ENCODE data around the gene CFAP97. TPM values are rescaled to one million over a fixed set of nuclear protein-coding genes. Genes with fewer than 3 reads are reported as not detected.

CFAP97 gene
- total RNA-seq, 1 donor, result 77.1 TPM

DNA sequence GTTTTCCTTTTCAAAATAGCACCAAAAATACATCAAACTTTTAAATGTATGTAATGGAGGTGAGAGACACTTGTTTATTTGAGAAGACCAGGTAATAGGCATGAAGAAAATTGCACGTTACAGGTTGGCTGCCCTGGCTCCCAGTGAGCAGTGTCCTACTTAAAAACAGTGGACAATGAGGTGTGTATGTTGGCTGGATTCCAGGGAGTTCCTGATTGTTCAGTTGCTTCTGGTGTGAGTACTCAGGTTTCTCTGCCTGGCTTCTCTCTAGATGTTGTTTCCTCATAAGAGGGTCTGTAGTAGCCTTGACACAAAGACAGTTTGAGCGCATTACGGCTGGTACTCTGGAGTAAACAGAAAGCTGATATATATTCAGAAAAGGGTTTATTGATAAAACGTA is 35.0 kb upstream of the CFAP97 start:
- peak overlapping the region; percentile 74 for H3K27ac ChIP-seq (ENCODE audit: low read depth, low read length)
- no peaks in the 10 kb centered on the region for H3K27me3 ChIP-seq (ENCODE audit: insufficient read depth, low read length)
- H3K9me3 ChIP-seq (ENCODE audit: low read depth, low read length), result no peaks in the 10 kb centered on the region
- TF ChIP-seq, protein P1, sequence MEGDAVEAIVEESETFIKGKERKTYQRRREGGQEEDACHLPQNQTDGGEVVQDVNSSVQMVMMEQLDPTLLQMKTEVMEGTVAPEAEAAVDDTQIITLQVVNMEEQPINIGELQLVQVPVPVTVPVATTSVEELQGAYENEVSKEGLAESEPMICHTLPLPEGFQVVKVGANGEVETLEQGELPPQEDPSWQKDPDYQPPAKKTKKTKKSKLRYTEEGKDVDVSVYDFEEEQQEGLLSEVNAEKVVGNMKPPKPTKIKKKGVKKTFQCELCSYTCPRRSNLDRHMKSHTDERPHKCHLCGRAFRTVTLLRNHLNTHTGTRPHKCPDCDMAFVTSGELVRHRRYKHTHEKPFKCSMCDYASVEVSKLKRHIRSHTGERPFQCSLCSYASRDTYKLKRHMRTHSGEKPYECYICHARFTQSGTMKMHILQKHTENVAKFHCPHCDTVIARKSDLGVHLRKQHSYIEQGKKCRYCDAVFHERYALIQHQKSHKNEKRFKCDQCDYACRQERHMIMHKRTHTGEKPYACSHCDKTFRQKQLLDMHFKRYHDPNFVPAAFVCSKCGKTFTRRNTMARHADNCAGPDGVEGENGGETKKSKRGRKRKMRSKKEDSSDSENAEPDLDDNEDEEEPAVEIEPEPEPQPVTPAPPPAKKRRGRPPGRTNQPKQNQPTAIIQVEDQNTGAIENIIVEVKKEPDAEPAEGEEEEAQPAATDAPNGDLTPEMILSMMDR (IDR thresholded peaks at IDR 0.05; ENCODE audit: extremely low read depth, low read depth, low read length), result no peak
- no peak overlapping the region for H3K4me3 ChIP-seq (ENCODE audit: insufficient read depth, low read length)
- peaks cover 26% of the 10 kb centered on the region for H4K20me1 ChIP-seq (ENCODE audit: insufficient read depth, low read length)
- peak overlapping the region; percentile 41 for H3K4me2 ChIP-seq (ENCODE audit: insufficient read depth, low read length)
- no peaks in the 10 kb centered on the region for H3K36me3 ChIP-seq (ENCODE audit: insufficient read depth, low read length)
- peaks cover 33% of the 10 kb centered on the region for H3K4me1 ChIP-seq (ENCODE audit: insufficient read depth, low read length)
- DNase-seq (ENCODE audit: insufficient read length, low spot score, missing footprints), result no peak
- H2AFZ ChIP-seq (ENCODE audit: low read length), result no peak overlapping the region
- peaks cover 60% of the 10 kb centered on the region for H3K79me2 ChIP-seq (ENCODE audit: insufficient read depth, low read length)

DNA sequence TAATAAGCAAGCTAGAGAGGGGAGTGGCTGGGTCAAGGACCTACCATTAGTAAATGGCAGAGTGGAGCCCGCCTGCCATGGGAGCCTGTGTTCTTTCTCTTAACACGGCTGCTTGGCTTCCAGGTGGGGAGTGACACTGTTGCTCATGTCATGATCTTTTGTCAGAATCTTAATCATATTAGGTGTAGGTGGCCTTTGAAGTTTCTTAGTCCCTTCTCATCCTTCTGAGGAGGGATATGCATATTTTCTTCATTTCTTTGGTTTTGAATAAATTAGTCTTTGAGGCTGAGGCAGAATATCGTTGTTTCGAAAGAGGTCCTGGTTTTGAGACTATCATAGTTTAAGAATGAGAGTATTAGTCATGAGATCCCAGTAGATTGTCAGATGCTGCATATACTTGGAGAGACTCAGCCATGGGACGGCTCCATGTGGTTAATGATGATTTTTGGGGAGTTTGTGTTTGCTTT is 34.4 kb upstream of the CFAP97 start:
- Histone ChIP-seq H3K27me3 (ENCODE audit: insufficient read depth, low read length) (no peaks in the 10 kb centered on the region), H3K27ac (ENCODE audit: low read depth, low read length) (peak overlapping the region; percentile 74), H3K4me3 (ENCODE audit: insufficient read depth, low read length) (no peak overlapping the region), H3K9me3 (ENCODE audit: low read depth, low read length) (no peaks in the 10 kb centered on the region), H4K20me1 (ENCODE audit: insufficient read depth, low read length) (peaks cover 22% of the 10 kb centered on the region), H3K4me2 (ENCODE audit: insufficient read depth, low read length) (peak overlapping the region; percentile 41), H2AFZ (ENCODE audit: low read length) (no peak overlapping the region), H3K79me2 (ENCODE audit: insufficient read depth, low read length) (peaks cover 55% of the 10 kb centered on the region), H3K36me3 (ENCODE audit: insufficient read depth, low read length) (no peaks in the 10 kb centered on the region), H3K4me1 (ENCODE audit: insufficient read depth, low read length) (peaks cover 33% of the 10 kb centered on the region)
- peak; percentile 94 for DNase-seq (ENCODE audit: insufficient read length, low spot score, missing footprints)
- TF ChIP-seq, protein P1 (IDR thresholded peaks at IDR 0.05; ENCODE audit: extremely low read depth, low read depth, low read length), result no peak

DNA sequence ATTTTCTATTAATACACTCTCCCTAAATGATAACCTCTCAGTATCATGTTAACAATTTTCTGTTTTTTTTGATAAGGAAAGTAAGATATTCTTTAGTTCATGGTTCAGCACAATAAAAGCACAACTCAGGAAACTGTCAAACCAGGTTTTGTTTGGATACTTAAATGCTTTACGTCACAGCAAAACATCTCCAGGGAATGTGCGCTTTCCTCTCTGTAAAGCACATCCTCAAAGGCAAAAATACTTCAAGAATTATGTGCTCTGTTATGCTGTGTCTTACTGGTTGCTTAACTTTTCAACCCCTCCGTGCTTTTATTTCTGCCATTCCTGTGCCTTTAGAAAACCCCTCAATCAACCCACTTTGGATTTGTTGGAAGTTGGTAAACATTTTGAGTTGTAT is 33.4 kb upstream of the CFAP97 start:
- H3K79me2 ChIP-seq (ENCODE audit: insufficient read depth, low read length), result peaks cover 55% of the 10 kb centered on the region

DNA sequence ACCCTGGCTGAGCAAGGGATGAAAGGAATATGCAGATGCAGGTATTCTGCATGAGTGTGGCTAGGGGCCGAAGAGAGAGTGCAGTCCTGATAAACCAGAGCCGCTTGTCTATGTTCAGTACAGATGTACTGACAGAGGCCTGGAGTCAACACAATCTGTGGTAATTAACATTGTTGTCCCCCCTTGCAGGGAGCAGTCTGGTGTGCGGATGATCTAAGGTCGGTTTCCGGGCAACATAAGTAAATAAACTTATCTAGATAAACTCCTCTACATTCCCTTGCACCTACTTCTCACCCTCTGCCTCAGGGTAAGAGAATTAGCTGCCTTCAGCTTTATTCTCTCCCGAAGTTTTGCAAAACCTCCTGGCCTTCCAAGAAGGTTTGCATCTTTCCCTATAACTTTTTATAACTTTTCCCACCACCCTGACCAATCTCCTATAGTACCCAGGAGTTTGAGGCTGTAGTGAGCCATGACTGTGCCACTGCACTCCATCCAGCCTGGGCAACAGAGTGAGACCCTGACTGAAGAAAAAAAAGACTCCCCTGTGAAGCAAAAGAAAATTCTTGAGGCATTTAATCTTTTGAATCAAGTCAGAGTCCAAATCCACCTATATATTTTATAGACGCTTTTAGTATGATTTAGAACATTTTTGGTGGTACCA is 32.2 kb upstream of the CFAP97 start:
- H3K27me3 ChIP-seq (ENCODE audit: insufficient read depth, low read length), result no peaks in the 10 kb centered on the region
- H3K79me2 ChIP-seq (ENCODE audit: insufficient read depth, low read length), result peaks cover 53% of the 10 kb centered on the region
- H2AFZ ChIP-seq (ENCODE audit: low read length), result no peak overlapping the region
- H3K4me1 ChIP-seq (ENCODE audit: insufficient read depth, low read length), result peaks cover 33% of the 10 kb centered on the region
- H3K4me3 ChIP-seq (ENCODE audit: insufficient read depth, low read length), result no peak overlapping the region
- H3K36me3 ChIP-seq (ENCODE audit: insufficient read depth, low read length), result no peaks in the 10 kb centered on the region
- no peak overlapping the region for H3K27ac ChIP-seq (ENCODE audit: low read depth, low read length)
- no peaks in the 10 kb centered on the region for H3K9me3 ChIP-seq (ENCODE audit: low read depth, low read length)
- TF ChIP-seq, protein P1 (IDR thresholded peaks at IDR 0.05; ENCODE audit: extremely low read depth, low read depth, low read length), result no peak
- no peak for DNase-seq (ENCODE audit: insufficient read length, low spot score, missing footprints)
- peaks cover 12% of the 10 kb centered on the region for H4K20me1 ChIP-seq (ENCODE audit: insufficient read depth, low read length)
- no peak overlapping the region for H3K4me2 ChIP-seq (ENCODE audit: insufficient read depth, low read length)

More for the DNA sequence above, 33.4 kb upstream of the CFAP97 start:
- H4K20me1 ChIP-seq (ENCODE audit: insufficient read depth, low read length), result peaks cover 13% of the 10 kb centered on the region
- peak overlapping the region; percentile 7 for H3K4me2 ChIP-seq (ENCODE audit: insufficient read depth, low read length)
- H3K4me3 ChIP-seq (ENCODE audit: insufficient read depth, low read length), result no peak overlapping the region
- no peaks in the 10 kb centered on the region for H3K27me3 ChIP-seq (ENCODE audit: insufficient read depth, low read length)
- no peak overlapping the region for H2AFZ ChIP-seq (ENCODE audit: low read length)
- TF ChIP-seq, protein P1 (IDR thresholded peaks at IDR 0.05; ENCODE audit: extremely low read depth, low read depth, low read length), result no peak
- no peaks in the 10 kb centered on the region for H3K9me3 ChIP-seq (ENCODE audit: low read depth, low read length)
- H3K36me3 ChIP-seq (ENCODE audit: insufficient read depth, low read length), result no peaks in the 10 kb centered on the region
- DNase-seq (ENCODE audit: insufficient read length, low spot score, missing footprints), result peak; percentile 59
- peaks cover 29% of the 10 kb centered on the region for H3K4me1 ChIP-seq (ENCODE audit: insufficient read depth, low read length)
- H3K27ac ChIP-seq (ENCODE audit: low read depth, low read length), result peak overlapping the region; percentile 71
